ENCODE data around the gene TAMALIN.

The TAMALIN gene

GRCh38 chr12:52018433-52019112 lies 11.8 kb downstream of the TAMALIN start:
- Mint-ChIP-seq H3K36me3 (peaks cover 11% of the 10 kb centered on the region), H3K9me3 (no peaks in the 10 kb centered on the region), H3K4me1 (peaks cover 21% of the 10 kb centered on the region), H3K27ac (no peak overlapping the region), H3K4me3 (no peak overlapping the region)
- ATAC-seq, result no peak
- no peak for DNase-seq (ENCODE audit: low spot score in 2 of 2)

- peaks cover 28% of the 10 kb centered on the region for H3K4me1 Mint-ChIP-seq
- no peaks in the 10 kb centered on the region for H3K9me3 Mint-ChIP-seq
- H3K4me3 Mint-ChIP-seq, result no peak overlapping the region
- ATAC-seq (no peak), DNase-seq (ENCODE audit: low spot score in 2 of 2) (no peak)
- H3K36me3 Mint-ChIP-seq, result peaks cover 10% of the 10 kb centered on the region
- no peak overlapping the region for H3K27ac Mint-ChIP-seq
These were observed 12.5 kb downstream of the TAMALIN start for GRCh38 chr12:52019113-52019770.

GRCh38 chr12:52020539-52021336 lies 14.0 kb downstream of the TAMALIN start:
- no peak overlapping the region for H3K4me3 Mint-ChIP-seq
- DNase-seq (ENCODE audit: low spot score in 2 of 2), result peak in 1 of 2 donors; percentile 77
- H3K4me1 Mint-ChIP-seq, result peaks cover 43% of the 10 kb centered on the region
- ATAC-seq, result peak; percentile 46
- peaks cover 19% of the 10 kb centered on the region for H3K36me3 Mint-ChIP-seq
- peak overlapping the region; percentile 26 for H3K27ac Mint-ChIP-seq
- no peaks in the 10 kb centered on the region for H3K9me3 Mint-ChIP-seq

- H3K4me1 Mint-ChIP-seq, result peaks cover 49% of the 10 kb centered on the region
- H3K27ac Mint-ChIP-seq, result no peak overlapping the region
- DNase-seq (ENCODE audit: low spot score in 2 of 2) (no peak), ATAC-seq (peak; percentile 2)
- peak overlapping the region; percentile 80 for H3K4me3 Mint-ChIP-seq
- no peaks in the 10 kb centered on the region for H3K9me3 Mint-ChIP-seq
- H3K36me3 Mint-ChIP-seq, result peaks cover 18% of the 10 kb centered on the region
These were observed 16.1 kb downstream of the TAMALIN start for GRCh38 chr12:52022841-52023181.

GRCh38 chr12:52023182-52023975 lies 16.6 kb downstream of the TAMALIN start:
- Mint-ChIP-seq H3K9me3 (no peaks in the 10 kb centered on the region), H3K4me3 (peak overlapping the region; percentile 80), H3K36me3 (peaks cover 18% of the 10 kb centered on the region), H3K4me1 (peaks cover 49% of the 10 kb centered on the region), H3K27ac (peak overlapping the region; percentile 91)
- ATAC-seq, result peak; percentile 76
- DNase-seq (ENCODE audit: low spot score in 2 of 2), result peak; percentile 96 to 97

GRCh38 chr12:52023976-52024688 lies 17.4 kb downstream of the TAMALIN start:
- H3K27ac Mint-ChIP-seq, result peak overlapping the region; percentile 91
- H3K9me3 Mint-ChIP-seq, result no peaks in the 10 kb centered on the region
- peaks cover 49% of the 10 kb centered on the region for H3K4me1 Mint-ChIP-seq
- peak overlapping the region; percentile 80 for H3K4me3 Mint-ChIP-seq
- ATAC-seq (peak; percentile 3), DNase-seq (ENCODE audit: low spot score in 2 of 2) (no peak)
- peaks cover 18% of the 10 kb centered on the region for H3K36me3 Mint-ChIP-seq

- Mint-ChIP-seq H3K36me3 (peaks cover 18% of the 10 kb centered on the region), H3K4me1 (peaks cover 48% of the 10 kb centered on the region), H3K4me3 (peak overlapping the region; percentile 80), H3K9me3 (no peaks in the 10 kb centered on the region), H3K27ac (peak overlapping the region; percentile 91)
- no peak for DNase-seq (ENCODE audit: low spot score in 2 of 2)
- ATAC-seq, result peak; percentile 29
These were observed 18.1 kb downstream of the TAMALIN start for GRCh38 chr12:52024845-52025230.

- peaks cover 34% of the 10 kb centered on the region for H3K4me1 Mint-ChIP-seq
- peaks cover 18% of the 10 kb centered on the region for H3K36me3 Mint-ChIP-seq
- peak overlapping the region; percentile 80 for H3K4me3 Mint-ChIP-seq
- H3K9me3 Mint-ChIP-seq, result no peaks in the 10 kb centered on the region
- H3K27ac Mint-ChIP-seq, result peak overlapping the region; percentile 91
- DNase-seq (ENCODE audit: low spot score in 2 of 2) (no peak), ATAC-seq (no peak)
These were observed 19.5 kb downstream of the TAMALIN start for GRCh38 chr12:52026263-52026662.

- DNase-seq (ENCODE audit: low spot score in 2 of 2), result no peak
- H3K27ac Mint-ChIP-seq, result no peak overlapping the region
These were observed 20.5 kb downstream of the TAMALIN start for GRCh38 chr12:52027085-52027843.

GRCh38 chr12:52029685-52030084 lies 22.9 kb downstream of the TAMALIN start:
- Mint-ChIP-seq H3K27ac (no peak overlapping the region), H3K4me3 (no peak overlapping the region), H3K9me3 (no peaks in the 10 kb centered on the region), H3K36me3 (peaks cover 21% of the 10 kb centered on the region), H3K4me1 (peaks cover 40% of the 10 kb centered on the region)
- no peak for DNase-seq (ENCODE audit: low spot score in 2 of 2)
- no peak for ATAC-seq

More at GRCh38 chr12:52027085-52027843, 20.5 kb downstream of the TAMALIN start:
- Mint-ChIP-seq H3K9me3 (no peaks in the 10 kb centered on the region), H3K4me3 (no peak overlapping the region), H3K36me3 (peaks cover 18% of the 10 kb centered on the region), H3K4me1 (peaks cover 38% of the 10 kb centered on the region)
- ATAC-seq, result no peak

GRCh38 chr12:52032446-52032803 lies 25.7 kb downstream of the TAMALIN start:
- peaks cover 13% of the 10 kb centered on the region for H3K36me3 Mint-ChIP-seq
- peaks cover 35% of the 10 kb centered on the region for H3K4me1 Mint-ChIP-seq
- peak overlapping the region; percentile 68 for H3K4me3 Mint-ChIP-seq
- peak overlapping the region; percentile 93 for H3K27ac Mint-ChIP-seq
- no peak for DNase-seq (ENCODE audit: low spot score in 2 of 2)
- H3K9me3 Mint-ChIP-seq, result no peaks in the 10 kb centered on the region
- no peak for ATAC-seq

GRCh38 chr12:52032804-52033445 lies 26.2 kb downstream of the TAMALIN start:
- ATAC-seq (peak; percentile 97), DNase-seq (ENCODE audit: low spot score in 2 of 2) (peak; percentile 75 to 93)
- H3K36me3 Mint-ChIP-seq, result peaks cover 13% of the 10 kb centered on the region
- peak overlapping the region; percentile 68 for H3K4me3 Mint-ChIP-seq
- peaks cover 35% of the 10 kb centered on the region for H3K4me1 Mint-ChIP-seq
- peak overlapping the region; percentile 93 for H3K27ac Mint-ChIP-seq
- no peaks in the 10 kb centered on the region for H3K9me3 Mint-ChIP-seq

- no peak for DNase-seq (ENCODE audit: low spot score in 2 of 2)
- Mint-ChIP-seq H3K9me3 (no peaks in the 10 kb centered on the region), H3K36me3 (peaks cover 13% of the 10 kb centered on the region), H3K27ac (peak overlapping the region; percentile 93), H3K4me3 (peak overlapping the region; percentile 68), H3K4me1 (peaks cover 41% of the 10 kb centered on the region)
- no peak for ATAC-seq
These were observed 26.8 kb downstream of the TAMALIN start for GRCh38 chr12:52033446-52034140.

Measured in stimulated activated effector memory CD8-positive, alpha-beta T cell treated with anti-CD3 and anti-CD28 coated beads, Interleukin-12 subunit alpha, Interleukin-12 subunit beta, amount 100 ng/mL, for 72 hours (primary cell).